ENCODE results near the gene SLC2A6. TPM values are rescaled to one million over a fixed set of nuclear protein-coding genes. Genes with fewer than 3 reads are reported as not detected.

Gene SLC2A6
- total RNA-seq, 6 experiments from 2014 or later = 9.4 to 12.6 (median 11.3) TPM

- no peak for TF ChIP-seq CTCF (IDR thresholded peaks at IDR 0.05)
- Mint-ChIP-seq H3K27me3 (ENCODE audit: insufficient read depth) (peaks cover 3% of the 10 kb centered on the region), H3K4me1 (ENCODE audit: low read depth) (no peaks in the 10 kb centered on the region), H3K4me3 (peak overlapping the region; percentile 80), H3K27ac (peak overlapping the region; percentile 63; the same call in 1 of the 2 replicates), H3K9me3 (no peaks in the 10 kb centered on the region), H3K36me3 (ENCODE audit: low read depth) (no peaks in the 10 kb centered on the region)
- DNase-seq = peak; percentile 6
Measured at GRCh38 chr9:133477992-133478850, 678 bp downstream of the SLC2A6 start.

GRCh38 chr9:133477461-133477860 is 1.4 kb downstream of the SLC2A6 start:
- Mint-ChIP-seq H3K27ac (no peak overlapping the region), H3K36me3 (ENCODE audit: low read depth) (no peaks in the 10 kb centered on the region), H3K9me3 (no peaks in the 10 kb centered on the region), H3K4me1 (ENCODE audit: low read depth) (no peaks in the 10 kb centered on the region), H3K4me3 (0 out of 2 replicates have a peak overlapping the region, but pooled peaks have one; percentile 80), H3K27me3 (ENCODE audit: insufficient read depth) (no peaks in the 10 kb centered on the region; the same call in 1 of the 2 replicates)
- no peak for TF ChIP-seq CTCF (IDR thresholded peaks at IDR 0.05)
- DNase-seq = no peak

- no peaks in the 10 kb centered on the region; the same call in 1 of the 2 replicates for H3K27me3 Mint-ChIP-seq (ENCODE audit: insufficient read depth)
- no peak for DNase-seq
- no peak for TF ChIP-seq CTCF (IDR thresholded peaks at IDR 0.05)
- no peak overlapping the region for H3K4me3 Mint-ChIP-seq
- no peaks in the 10 kb centered on the region for H3K4me1 Mint-ChIP-seq (ENCODE audit: low read depth)
- H3K27ac Mint-ChIP-seq = no peak overlapping the region
- no peaks in the 10 kb centered on the region for H3K9me3 Mint-ChIP-seq
- no peaks in the 10 kb centered on the region for H3K36me3 Mint-ChIP-seq (ENCODE audit: low read depth)
Measured at GRCh38 chr9:133476941-133477340, 2.0 kb downstream of the SLC2A6 start.

- no peak overlapping the region for H3K27ac Mint-ChIP-seq
- no peaks in the 10 kb centered on the region for H3K9me3 Mint-ChIP-seq
- H3K4me3 Mint-ChIP-seq = no peak overlapping the region
- no peaks in the 10 kb centered on the region for H3K36me3 Mint-ChIP-seq (ENCODE audit: low read depth)
- H3K27me3 Mint-ChIP-seq (ENCODE audit: insufficient read depth) = no peaks in the 10 kb centered on the region; the same call in 1 of the 2 replicates
- no peak for TF ChIP-seq CTCF (IDR thresholded peaks at IDR 0.05)
- H3K4me1 Mint-ChIP-seq (ENCODE audit: low read depth) = no peaks in the 10 kb centered on the region
- no peak for DNase-seq
Measured at GRCh38 chr9:133476036-133476931, 2.6 kb downstream of the SLC2A6 start.

- DNase-seq = no peak
- H3K27me3 Mint-ChIP-seq (ENCODE audit: insufficient read depth) = no peaks in the 10 kb centered on the region; the same call in 1 of the 2 replicates
- no peaks in the 10 kb centered on the region for H3K4me1 Mint-ChIP-seq (ENCODE audit: low read depth)
- H3K4me3 Mint-ChIP-seq = no peak overlapping the region
- H3K27ac Mint-ChIP-seq = no peak overlapping the region
- no peaks in the 10 kb centered on the region for H3K36me3 Mint-ChIP-seq (ENCODE audit: low read depth)
- TF ChIP-seq CTCF (IDR thresholded peaks at IDR 0.05) = no peak
- H3K9me3 Mint-ChIP-seq = no peaks in the 10 kb centered on the region
Measured at GRCh38 chr9:133475292-133476012, 3.4 kb downstream of the SLC2A6 start.

Data from HFFc6 (cell line).